HepG2 (cell line): ENCODE results near the gene FBXW10B.

Source experiments
- BHLHE40 ChIP-seq: IDR thresholded peaks from 2 replicates; pipeline ENCODE4 v1.6.1; 2011; ENCODE audit warnings: low read length, improper control_type of control experiment
- CTCF ChIP-seq: sonication (generic); formaldehyde crosslinking; IDR thresholded peaks from 2 replicates; pipeline ENCODE4 v1.5.0; 2020; ENCODE audit warnings: mild to moderate bottlenecking, missing genetic modification reagents, moderate library complexity
- KMT2A ChIP-seq: sonication (generic); formaldehyde crosslinking; IDR thresholded peaks from 2 replicates; pipeline ENCODE4 v1.4.0; 2020; ENCODE audit warnings: missing genetic modification reagents
- PHB2 ChIP-seq: fragments of 450-650 bp; IDR thresholded peaks from 2 replicates; pipeline ENCODE4 v1.6.1; 2018; ENCODE audit not compliant: partially characterized antibody
- PHF8 ChIP-seq: sonication (generic); formaldehyde crosslinking; IDR thresholded peaks from 2 replicates; pipeline ENCODE4 v1.5.0; 2020; ENCODE audit warnings: missing genetic modification reagents
- RAD21 ChIP-seq: fragments of 450-650 bp; formaldehyde crosslinking; IDR thresholded peaks from 2 replicates; pipeline ENCODE4 v1.5.0; 2020; ENCODE audit warnings: mild to moderate bottlenecking
- TRIM24 ChIP-seq: sonication (generic); formaldehyde crosslinking; IDR thresholded peaks from 2 replicates; pipeline ENCODE4 v1.8.0; 2022; ENCODE audit warnings: mild to moderate bottlenecking, missing genetic modification reagents
- ZC3H4 ChIP-seq: sonication (generic); formaldehyde crosslinking; IDR thresholded peaks from 2 replicates; pipeline ENCODE4 v1.4.0; 2020; ENCODE audit warnings: missing genetic modification reagents, borderline replicate concordance
- ZNF235 ChIP-seq: sonication (generic); formaldehyde crosslinking; IDR thresholded peaks from 2 replicates; pipeline ENCODE4 v1.8.1; 2023; ENCODE audit warnings: mild to moderate bottlenecking, missing genetic modification reagents, borderline replicate concordance
- ZNF263 ChIP-seq: sonication (generic); formaldehyde crosslinking; IDR thresholded peaks from 2 replicates; pipeline ENCODE4 v1.4.0; 2020; ENCODE audit warnings: missing genetic modification reagents
- ZNF891 ChIP-seq: sonication (generic); formaldehyde crosslinking; IDR thresholded peaks from 2 replicates; pipeline ENCODE4 v1.5.0; 2020; ENCODE audit warnings: mild to moderate bottlenecking, missing genetic modification reagents

GRCh38 chr17:15659236-15659635 lies 39.7 kb upstream of the FBXW10B start:
- TF ChIP-seq CTCF (CRISPR knock-in tag): no peak
- no peak for TF ChIP-seq KMT2A (CRISPR knock-in tag)
- TF ChIP-seq ZNF235 (CRISPR knock-in tag): no peak
- no peak for TF ChIP-seq TRIM24 (CRISPR knock-in tag)
- no peak for TF ChIP-seq PHF8 (CRISPR knock-in tag)
- TF ChIP-seq BHLHE40: no peak
- no peak for TF ChIP-seq PHB2
- TF ChIP-seq ZC3H4 (CRISPR knock-in tag): no peak
- no peak for TF ChIP-seq ZNF891
- TF ChIP-seq RAD21: no peak
- TF ChIP-seq ZNF263 (CRISPR knock-in tag): no peak
